NOMO-1 treated with DMSO at 0.1 percent for 48 hours (cell line): Measurements from ENCODE around the gene KIAA0825.
"Not testable (repeated sequence)": the region's sequence is repeated elsewhere in the genome, so short reads cannot be mapped to it uniquely, and the experiment has no call there.

ENCODE experiments used
- DNase-seq: peaks from one replicate; lab custom pipeline; 2025; ENCODE audit not compliant: unreplicated experiment; lab: John Stamatoyannopoulos, UW

The KIAA0825 gene

DNA sequence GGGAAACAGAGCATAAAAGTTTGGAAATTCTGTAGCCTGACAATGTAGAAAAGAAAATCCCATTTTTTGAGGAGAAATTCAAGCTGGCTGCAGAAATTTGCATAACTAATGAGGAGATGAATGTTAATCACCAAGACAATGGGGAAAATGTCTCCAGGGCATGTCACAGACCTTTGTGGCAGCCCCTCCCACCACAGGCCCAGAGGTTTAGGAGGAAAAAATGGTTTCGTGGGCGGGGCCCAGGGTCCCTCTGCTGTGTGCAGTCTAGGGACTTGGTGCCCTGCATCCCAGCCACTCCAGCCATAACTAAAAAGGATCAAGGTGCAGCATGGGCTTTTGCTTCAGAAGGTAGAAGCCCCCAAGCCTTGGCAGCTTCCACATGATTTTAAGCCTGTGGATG is 502.1 kb downstream of the KIAA0825 start:
- DNase-seq, result not testable (repeated sequence)

DNA sequence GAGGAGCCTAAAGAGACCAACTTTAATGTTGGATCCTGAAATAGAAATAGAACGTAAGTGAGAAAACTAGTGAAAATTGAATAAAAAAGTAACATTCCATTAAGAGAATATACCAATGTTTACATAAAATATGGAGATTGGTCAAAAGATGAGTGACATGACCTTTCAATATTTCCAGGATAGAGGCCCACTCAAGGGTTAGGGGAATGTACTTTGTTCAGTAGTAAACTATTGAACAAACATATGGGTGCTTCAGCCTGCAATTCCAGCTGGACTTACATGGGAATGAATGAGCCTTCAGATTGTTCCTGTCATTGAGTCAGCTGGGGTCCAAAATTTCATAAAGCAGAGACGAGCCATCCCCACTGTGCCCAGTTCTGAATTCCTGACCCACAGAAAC is 505.3 kb downstream of the KIAA0825 start:
- no peak for DNase-seq

DNA sequence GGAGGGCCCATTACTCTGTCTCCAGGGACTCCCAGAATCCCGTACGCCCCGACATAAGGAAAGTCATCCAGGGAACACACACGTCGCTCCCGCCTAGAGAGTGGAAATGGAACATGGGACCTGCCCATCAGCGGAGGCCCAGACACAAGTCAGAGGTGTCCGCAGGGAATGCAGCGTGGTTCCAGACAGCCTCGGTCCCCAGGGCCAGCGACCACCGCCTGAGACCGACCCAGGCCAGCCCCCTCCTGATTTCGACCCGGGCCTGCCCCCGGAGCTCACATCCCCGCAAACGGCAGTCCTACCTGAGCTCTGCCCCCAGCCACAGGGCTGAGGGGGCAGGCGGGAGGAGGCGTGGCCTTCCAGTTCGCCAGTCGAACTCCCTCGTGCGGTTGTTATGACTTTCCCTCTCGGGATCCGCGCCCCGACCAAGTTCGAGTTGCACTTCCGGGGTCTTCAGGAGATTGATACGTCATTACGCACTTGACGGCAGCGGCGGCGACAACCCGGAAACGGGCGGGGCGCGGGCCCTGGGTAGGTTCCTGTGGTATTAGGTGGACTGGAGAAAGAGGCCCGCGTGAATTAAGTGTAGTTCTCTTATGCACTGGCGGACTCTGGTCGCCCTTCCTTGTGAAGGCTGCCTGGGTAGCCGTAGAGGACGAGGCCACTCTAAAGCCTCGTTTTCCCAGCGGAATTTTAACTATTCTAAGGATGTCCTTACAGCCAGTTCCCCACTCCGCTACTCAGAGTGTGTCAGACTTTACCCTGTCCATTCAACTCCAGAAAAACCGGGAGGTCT is 507.0 kb downstream of the KIAA0825 start:
- peak; percentile 93 for DNase-seq

DNA sequence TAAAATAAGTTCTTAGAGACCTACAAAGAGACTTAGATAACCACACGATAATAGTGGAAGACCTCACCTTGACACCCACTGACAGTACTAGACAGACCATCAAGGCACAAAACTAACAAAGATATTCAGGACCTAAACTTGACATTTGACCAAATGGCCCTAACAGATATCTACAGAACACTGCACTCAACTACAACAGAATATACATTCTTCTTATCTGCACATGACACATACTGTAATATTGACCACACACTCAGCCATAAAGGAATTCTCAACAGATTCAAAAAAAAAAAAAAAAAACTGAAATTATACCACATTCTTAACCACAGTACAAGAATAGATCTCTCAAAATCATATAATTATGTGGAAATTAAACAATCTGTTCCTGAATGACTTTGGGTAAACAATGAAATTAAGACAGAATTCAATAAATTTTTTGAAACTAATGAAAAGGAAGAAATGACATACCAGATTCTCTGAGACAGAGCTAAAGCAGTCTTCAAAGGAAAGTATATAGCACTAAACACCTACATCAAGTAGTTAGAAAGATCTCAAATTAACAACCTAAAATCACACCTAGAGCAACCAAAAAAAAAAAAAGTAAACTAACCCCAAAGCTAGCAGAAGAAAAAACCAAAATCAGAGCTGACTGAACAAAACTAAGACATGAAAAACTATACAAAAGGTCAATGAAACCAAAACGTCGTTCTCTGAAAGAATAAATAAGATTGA is 514.7 kb downstream of the KIAA0825 start:
- no peak for DNase-seq
